Gastrocnemius medialis (tissue), 4 donors: ENCODE data around the gene TNIK.

ENCODE experiments used
- POLR2A ChIP-seq, 2 donors: fragments of 450-650 bp; IDR thresholded peaks; one replicate each; pipeline ENCODE4 v1.6.1; 2017; ENCODE audit warnings: antibody characterized with exemption in 2 of 2, mild to moderate bottlenecking in 2 of 2, moderate library complexity in 2 of 2
- TF ChIP-seq, protein P1 (sequence below), 5 experiments: fragments of 450-650 bp in 3 of 5; fragments of 200-600 bp in 2 of 5; sonication (generic) in 2 of 5; IDR thresholded peaks in 4 of 5; conservative IDR thresholded peaks in 1 of 5; 1 replicate in 4 of 5; 2 replicates in 1 of 5; pipeline ENCODE4 v1.5.1; 2016 to 2019; ENCODE audit warnings: antibody characterized with exemption in 5 of 5, mild to moderate bottlenecking in 3 of 5, moderate library complexity in 3 of 5

DNA sequence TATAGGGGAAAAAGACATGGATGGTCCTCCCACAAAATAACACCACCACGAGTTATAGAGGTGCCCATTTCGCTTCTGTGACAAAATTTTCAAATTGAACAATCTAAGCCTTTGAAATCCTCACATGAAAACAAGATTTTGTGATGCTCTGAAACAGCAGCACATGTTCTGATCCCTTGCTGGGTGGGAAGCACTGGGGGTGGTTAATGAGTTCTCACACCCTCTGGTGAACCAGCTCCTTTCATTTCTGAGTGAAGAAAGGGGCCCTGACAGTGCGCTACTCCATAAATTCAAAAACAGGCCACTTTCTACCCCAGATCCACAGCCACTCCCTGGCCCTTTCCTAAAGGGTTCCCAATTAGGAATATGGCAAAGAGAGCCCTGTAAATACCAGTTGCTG is 129.3 kb downstream of the TNIK start:
- TF ChIP-seq, protein P1, sequence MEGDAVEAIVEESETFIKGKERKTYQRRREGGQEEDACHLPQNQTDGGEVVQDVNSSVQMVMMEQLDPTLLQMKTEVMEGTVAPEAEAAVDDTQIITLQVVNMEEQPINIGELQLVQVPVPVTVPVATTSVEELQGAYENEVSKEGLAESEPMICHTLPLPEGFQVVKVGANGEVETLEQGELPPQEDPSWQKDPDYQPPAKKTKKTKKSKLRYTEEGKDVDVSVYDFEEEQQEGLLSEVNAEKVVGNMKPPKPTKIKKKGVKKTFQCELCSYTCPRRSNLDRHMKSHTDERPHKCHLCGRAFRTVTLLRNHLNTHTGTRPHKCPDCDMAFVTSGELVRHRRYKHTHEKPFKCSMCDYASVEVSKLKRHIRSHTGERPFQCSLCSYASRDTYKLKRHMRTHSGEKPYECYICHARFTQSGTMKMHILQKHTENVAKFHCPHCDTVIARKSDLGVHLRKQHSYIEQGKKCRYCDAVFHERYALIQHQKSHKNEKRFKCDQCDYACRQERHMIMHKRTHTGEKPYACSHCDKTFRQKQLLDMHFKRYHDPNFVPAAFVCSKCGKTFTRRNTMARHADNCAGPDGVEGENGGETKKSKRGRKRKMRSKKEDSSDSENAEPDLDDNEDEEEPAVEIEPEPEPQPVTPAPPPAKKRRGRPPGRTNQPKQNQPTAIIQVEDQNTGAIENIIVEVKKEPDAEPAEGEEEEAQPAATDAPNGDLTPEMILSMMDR (IDR thresholded peaks at IDR 0.05 in 4 of 5, conservative IDR thresholded peaks at IDR 0.05 in 1 of 5): no peak
- TF ChIP-seq POLR2A (IDR thresholded peaks at IDR 0.05): no peak
